Endothelial cell (in vitro differentiated cells): ENCODE measurements around the gene FBXO42. TPM values are rescaled to one million over a fixed set of nuclear protein-coding genes. Genes with fewer than 3 reads are reported as not detected.

Experiments used
- DNase-seq: peaks from one replicate; pipeline ENCODE4 v3.0.0; 2021; ENCODE audit warnings: low spot score
- H3K27ac Mint-ChIP-seq: one replicate; pipeline ENCODE4 v1.8.0; 2021; ENCODE audit warnings: mixed read lengths, inconsistent platforms; ENCODE audit not compliant: unreplicated experiment
- H3K27me3 Mint-ChIP-seq: one replicate; pipeline ENCODE4 v1.8.0; 2021; ENCODE audit warnings: mild to moderate bottlenecking, moderate library complexity, mixed read lengths, inconsistent platforms; ENCODE audit not compliant: unreplicated experiment
- H3K36me3 Mint-ChIP-seq: one replicate; pipeline ENCODE4 v1.8.0; 2021; ENCODE audit warnings: mild to moderate bottlenecking, low read depth, mixed read lengths, inconsistent platforms; ENCODE audit not compliant: unreplicated experiment
- H3K4me1 Mint-ChIP-seq: one replicate; pipeline ENCODE4 v1.8.0; 2021; ENCODE audit warnings: mild to moderate bottlenecking, mixed read lengths, inconsistent platforms; ENCODE audit not compliant: unreplicated experiment
- H3K4me3 Mint-ChIP-seq: one replicate; pipeline ENCODE4 v1.8.0; 2021; ENCODE audit warnings: mild to moderate bottlenecking, mixed read lengths, inconsistent platforms; ENCODE audit not compliant: unreplicated experiment
- H3K9me3 Mint-ChIP-seq: one replicate; pipeline ENCODE4 v1.8.0; 2021; ENCODE audit warnings: mixed read lengths, inconsistent platforms; ENCODE audit not compliant: unreplicated experiment
- CTCF ChIP-seq: fragments of 200-600 bp; sonication (generic); IDR thresholded peaks from one replicate; pipeline ENCODE4 v1.5.0; 2021; ENCODE audit warnings: antibody characterized with exemption; ENCODE audit not compliant: unreplicated experiment
- total RNA-seq: library from RNA; stranded (reverse); fragmentation: NEBNext Ultra II Directional; extraction: Animal tissue kit (Norgen Biotek cat#: 25700); gene quantifications from one replicate; pipeline ENCODE4 v1.2.1, GENCODE V29; 2021; ENCODE audit not compliant: unreplicated experiment

FBXO42 gene
- total RNA-seq, 1 donor from 2014 or later = 17.2 TPM

- H3K27me3 Mint-ChIP-seq = peaks cover 11% of the 10 kb centered on the region
- peaks cover 8% of the 10 kb centered on the region for H3K4me1 Mint-ChIP-seq
- peaks cover 14% of the 10 kb centered on the region for H3K36me3 Mint-ChIP-seq
- H3K9me3 Mint-ChIP-seq = no peaks in the 10 kb centered on the region
- H3K4me3 Mint-ChIP-seq = no peak overlapping the region
- DNase-seq = no peak
- H3K27ac Mint-ChIP-seq = no peak overlapping the region
- TF ChIP-seq CTCF = no peak
Observed at GRCh38 chr1:16199700-16200099, 152.6 kb downstream of the FBXO42 start.

- peaks cover 11% of the 10 kb centered on the region for H3K27me3 Mint-ChIP-seq
- H3K9me3 Mint-ChIP-seq = no peaks in the 10 kb centered on the region
- no peak for TF ChIP-seq CTCF
- H3K27ac Mint-ChIP-seq = no peak overlapping the region
- peaks cover 8% of the 10 kb centered on the region for H3K4me1 Mint-ChIP-seq
- DNase-seq = no peak
- H3K36me3 Mint-ChIP-seq = peaks cover 14% of the 10 kb centered on the region
- no peak overlapping the region for H3K4me3 Mint-ChIP-seq
Observed at GRCh38 chr1:16199157-16199501, 153.2 kb downstream of the FBXO42 start.

GRCh38 chr1:16198444-16199156, 153.7 kb downstream of the FBXO42 start:
- no peak for DNase-seq
- TF ChIP-seq CTCF = no peak
- peaks cover 11% of the 10 kb centered on the region for H3K27me3 Mint-ChIP-seq
- H3K9me3 Mint-ChIP-seq = no peaks in the 10 kb centered on the region
- H3K4me3 Mint-ChIP-seq = no peak overlapping the region
- no peak overlapping the region for H3K27ac Mint-ChIP-seq
- peaks cover 7% of the 10 kb centered on the region for H3K4me1 Mint-ChIP-seq
- H3K36me3 Mint-ChIP-seq = peaks cover 13% of the 10 kb centered on the region

- H3K4me3 Mint-ChIP-seq = no peak overlapping the region
- peaks cover 5% of the 10 kb centered on the region for H3K27me3 Mint-ChIP-seq
- H3K9me3 Mint-ChIP-seq = no peaks in the 10 kb centered on the region
- no peak for DNase-seq
- H3K4me1 Mint-ChIP-seq = no peaks in the 10 kb centered on the region
- H3K27ac Mint-ChIP-seq = no peak overlapping the region
- no peak for TF ChIP-seq CTCF
- H3K36me3 Mint-ChIP-seq = peaks cover 6% of the 10 kb centered on the region
Observed at GRCh38 chr1:16196874-16197273, 155.4 kb downstream of the FBXO42 start.

Other genes starting within 250 kb of the FBXO42 start
- gene EPHA2, start 196.4 kb downstream of the FBXO42 start, total RNA-seq = 109 TPM
- 14.0 TPM for gene ARHGEF19, start 139.8 kb downstream of the FBXO42 start, total RNA-seq
- 3.6 TPM for gene CPLANE2, start 115.3 kb downstream of the FBXO42 start, total RNA-seq
- 127 TPM for gene SZRD1, start 14.8 kb upstream of the FBXO42 start, total RNA-seq
- gene SPATA21, start 84.9 kb upstream of the FBXO42 start, total RNA-seq = not detected
- 192 TPM for gene NECAP2, start 88.2 kb upstream of the FBXO42 start, total RNA-seq
- 3,428 TPM for gene RNU1-1, start 161.8 kb upstream of the FBXO42 start, total RNA-seq